Spleen (tissue), 3 donors: ENCODE data around the gene TMEM164.

ENCODE experiments used
- POLR2A ChIP-seq, 3 donors: fragments of 450-650 bp; IDR thresholded peaks; one replicate each; pipeline ENCODE4 v1.5.1; 2017; ENCODE audit warnings: antibody characterized with exemption in 3 of 3, mild to moderate bottlenecking in 1 of 3
- POLR2AphosphoS5 ChIP-seq, 3 donors: sonication (generic); formaldehyde crosslinking; IDR thresholded peaks; one replicate each; pipeline ENCODE4 v1.5.1; 2017; ENCODE audit warnings: antibody characterized with exemption in 3 of 3

DNA sequence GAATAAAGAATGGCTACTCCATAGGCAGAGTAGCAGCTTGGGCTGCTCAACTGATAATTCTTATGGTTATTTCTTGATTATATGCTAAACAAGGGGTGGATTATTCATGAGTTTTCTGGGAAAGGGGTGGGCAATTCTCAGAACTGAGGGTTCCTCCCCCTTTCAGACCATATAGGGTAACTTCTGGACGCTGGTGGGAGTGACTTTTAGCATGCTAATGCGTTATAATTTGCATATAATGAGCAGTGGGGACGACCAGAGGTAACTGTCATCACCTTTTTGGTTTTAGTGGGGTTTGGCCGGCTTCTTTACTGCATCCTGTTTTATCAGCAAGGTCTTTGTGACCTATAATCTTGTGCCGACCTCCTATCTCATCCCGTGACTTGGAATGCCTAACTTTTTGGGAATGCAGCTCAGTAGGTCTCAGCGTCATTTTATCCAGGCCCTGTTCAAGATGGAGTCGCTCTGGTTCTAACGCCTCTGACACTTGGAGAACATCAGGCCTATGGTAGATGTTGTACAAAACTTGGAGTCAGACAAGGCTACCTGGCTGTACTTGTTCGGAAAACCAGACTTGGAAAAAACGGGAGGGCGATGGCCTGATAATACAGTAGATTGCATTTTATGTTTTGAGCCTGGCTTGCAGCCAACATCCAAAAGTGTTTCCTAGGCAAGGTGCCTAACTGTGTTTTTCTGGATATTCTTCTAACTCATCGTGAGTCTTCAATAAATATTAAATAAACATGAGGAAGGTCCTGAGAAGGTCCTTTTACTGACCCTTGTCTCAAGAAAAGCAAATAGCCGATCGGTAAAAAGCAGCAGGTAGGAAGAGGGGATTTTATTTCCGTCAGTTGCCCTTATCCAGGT lies 1.8 kb upstream of the TMEM164 start:
- TF ChIP-seq POLR2A (IDR thresholded peaks at IDR 0.05) (no peak), POLR2AphosphoS5 (IDR thresholded peaks at IDR 0.05) (no peak)
